Epidermal melanocyte (primary cell): ENCODE measurements around the gene LMO7.
"Not testable (repeated sequence)": the region's sequence is repeated elsewhere in the genome, so short reads cannot be mapped to it uniquely, and the experiment has no call there.

ENCODE experiments used
- DNase-seq: peaks from one replicate; pipeline ENCODE4 v3.0.0; 2011; ENCODE audit warnings: low spot score; ENCODE audit not compliant: insufficient read length

LMO7 gene

DNA sequence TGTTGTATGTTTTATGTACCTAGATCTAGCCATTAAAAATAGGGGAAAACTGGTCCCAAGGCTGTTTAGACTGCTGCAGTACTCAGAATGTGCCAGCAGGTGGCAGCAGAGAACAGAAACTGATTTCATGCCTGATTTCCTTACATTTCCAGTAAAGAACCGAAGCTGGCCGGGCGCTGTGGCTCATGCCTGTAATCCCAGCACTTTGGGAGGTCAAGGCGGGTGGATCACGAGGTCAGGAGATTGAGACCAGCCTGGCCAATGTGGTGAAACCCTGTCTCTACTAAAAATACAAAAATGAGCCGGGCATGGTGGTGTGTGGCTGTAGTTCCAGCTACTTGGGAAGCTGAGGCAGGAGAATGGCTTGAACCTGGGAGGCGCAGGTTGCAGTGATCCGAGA, 59.8 kb downstream of the LMO7 start:
- DNase-seq: peak; percentile 49

GRCh38 chr13:75699062-75699461, 62.9 kb downstream of the LMO7 start:
- DNase-seq: no peak

- not testable (repeated sequence) for DNase-seq
Measured at GRCh38 chr13:75699717-75700116, 63.6 kb downstream of the LMO7 start.

- DNase-seq: no peak
Measured at GRCh38 chr13:75700552-75700951, 64.4 kb downstream of the LMO7 start.

GRCh38 chr13:75702476-75702875, 66.3 kb downstream of the LMO7 start:
- DNase-seq: no peak

DNA sequence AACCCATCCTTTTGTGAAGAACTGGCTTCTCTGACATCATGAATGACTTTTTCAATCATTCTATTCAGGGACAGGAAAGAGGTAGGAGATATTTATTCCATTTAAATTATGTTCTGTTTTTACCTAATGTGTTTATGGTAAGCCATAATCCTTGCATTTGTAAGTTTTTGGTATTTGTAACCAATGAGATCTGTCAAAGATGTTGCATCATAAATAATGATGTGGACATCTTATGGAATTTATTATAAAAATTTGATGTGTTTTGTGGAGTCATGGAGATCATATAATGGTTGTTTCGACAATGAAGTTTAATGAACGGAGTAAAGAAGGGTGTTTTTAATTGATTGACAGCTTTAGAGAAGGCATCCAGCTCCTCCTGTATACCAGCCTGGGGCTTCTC, 67.6 kb downstream of the LMO7 start:
- no peak for DNase-seq

- no peak for DNase-seq
Measured at GRCh38 chr13:75704194-75704926, 68.2 kb downstream of the LMO7 start.

DNA sequence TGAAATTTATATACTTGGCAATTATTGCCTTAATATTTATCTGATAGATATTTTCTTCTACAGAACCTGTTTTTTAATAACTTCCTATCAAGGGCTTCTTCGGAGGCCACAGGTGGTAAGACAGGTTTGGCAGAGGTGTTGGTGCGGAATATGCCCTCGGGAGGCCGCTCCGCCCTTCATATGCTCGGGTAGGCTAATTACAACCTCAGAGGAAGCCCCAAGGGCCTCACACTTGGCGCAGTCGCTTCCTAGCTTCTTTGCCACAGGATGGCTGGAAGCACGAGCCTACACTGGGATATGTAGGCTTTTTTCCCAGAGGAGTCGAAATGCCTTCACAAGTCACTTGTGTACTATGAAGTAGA, 68.8 kb downstream of the LMO7 start:
- no peak for DNase-seq

DNA sequence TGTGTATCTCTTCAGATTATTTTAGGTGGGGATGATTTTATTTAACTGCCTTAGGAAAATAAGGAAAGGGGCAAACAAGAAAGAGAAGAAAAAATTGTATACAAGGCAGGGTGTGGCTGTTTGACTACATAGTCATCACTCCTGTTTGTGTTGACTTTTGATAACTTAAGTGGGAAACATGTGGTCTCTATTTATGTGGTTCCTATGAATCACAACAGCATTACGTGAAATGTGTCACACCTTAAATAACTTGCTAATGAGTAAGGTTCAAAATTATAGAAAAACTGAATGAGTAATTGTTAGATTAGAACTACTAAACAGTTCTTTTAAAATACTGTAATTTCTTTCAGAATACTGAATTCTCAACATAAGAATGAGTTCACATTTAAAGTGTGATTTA, 69.3 kb downstream of the LMO7 start:
- no peak for DNase-seq

GRCh38 chr13:75705908-75706307, 69.8 kb downstream of the LMO7 start:
- DNase-seq: no peak

DNA sequence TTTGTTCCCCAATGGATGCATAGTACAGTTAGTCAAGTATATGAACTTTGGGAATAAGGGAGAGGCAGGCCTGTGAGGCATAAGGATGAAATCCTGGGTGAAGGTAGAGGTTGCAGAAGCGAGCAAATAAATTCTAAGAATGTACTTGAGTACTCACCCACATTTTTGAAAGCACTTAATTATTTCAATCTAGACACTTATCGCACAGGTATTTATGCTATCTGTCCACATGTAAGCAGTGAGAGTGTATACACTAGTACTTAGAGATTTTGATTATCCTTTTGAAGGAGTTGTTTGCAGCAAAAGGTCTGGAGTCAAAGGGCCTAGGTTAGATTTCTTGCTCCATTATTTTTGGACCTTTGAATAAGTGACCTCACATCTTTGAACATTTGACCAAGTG, 77.7 kb downstream of the LMO7 start:
- DNase-seq: no peak

- no peak for DNase-seq
Measured at GRCh38 chr13:75715601-75716523, 79.7 kb downstream of the LMO7 start.

- no peak for DNase-seq
Measured at GRCh38 chr13:75717525-75717924, 81.4 kb downstream of the LMO7 start.

DNA sequence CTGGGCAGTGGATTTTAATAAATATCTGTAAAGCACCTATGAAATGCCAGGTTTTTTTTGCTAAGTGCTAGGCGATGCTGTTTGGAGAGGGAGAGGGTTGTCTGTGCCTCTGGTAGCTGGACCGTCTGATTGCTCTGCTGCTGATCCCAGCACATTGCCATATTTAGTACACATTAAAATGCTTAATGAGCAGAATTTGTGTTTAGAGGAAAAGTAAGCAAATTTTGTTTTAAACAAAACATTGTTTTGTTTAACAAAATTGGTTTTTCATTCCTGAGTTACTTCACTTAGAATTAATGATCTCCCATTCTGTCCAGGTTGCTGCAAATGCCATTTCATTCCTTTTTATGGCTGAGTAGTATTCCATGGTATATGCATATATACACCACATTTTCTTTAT, 85.2 kb downstream of the LMO7 start:
- DNase-seq: no peak

DNA sequence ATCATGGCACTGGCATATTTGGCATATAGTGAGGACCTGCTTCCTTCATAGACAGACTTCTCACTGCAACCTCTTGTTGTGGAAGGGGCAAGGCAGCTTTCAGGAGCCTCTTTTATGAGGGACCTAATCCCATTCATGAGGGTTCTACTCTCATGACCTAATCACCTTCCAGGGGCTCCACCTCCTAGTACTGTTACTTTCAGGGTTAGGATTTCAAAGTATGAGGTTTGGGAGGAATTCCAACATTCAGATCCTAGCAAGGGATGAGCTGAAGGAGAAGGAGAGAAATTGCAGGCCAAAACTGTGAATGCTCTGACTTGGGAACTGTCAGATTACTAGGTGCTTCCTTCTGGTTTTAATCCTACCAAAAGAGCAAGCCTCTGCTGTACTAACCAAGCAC, 87.8 kb downstream of the LMO7 start:
- no peak for DNase-seq

DNA sequence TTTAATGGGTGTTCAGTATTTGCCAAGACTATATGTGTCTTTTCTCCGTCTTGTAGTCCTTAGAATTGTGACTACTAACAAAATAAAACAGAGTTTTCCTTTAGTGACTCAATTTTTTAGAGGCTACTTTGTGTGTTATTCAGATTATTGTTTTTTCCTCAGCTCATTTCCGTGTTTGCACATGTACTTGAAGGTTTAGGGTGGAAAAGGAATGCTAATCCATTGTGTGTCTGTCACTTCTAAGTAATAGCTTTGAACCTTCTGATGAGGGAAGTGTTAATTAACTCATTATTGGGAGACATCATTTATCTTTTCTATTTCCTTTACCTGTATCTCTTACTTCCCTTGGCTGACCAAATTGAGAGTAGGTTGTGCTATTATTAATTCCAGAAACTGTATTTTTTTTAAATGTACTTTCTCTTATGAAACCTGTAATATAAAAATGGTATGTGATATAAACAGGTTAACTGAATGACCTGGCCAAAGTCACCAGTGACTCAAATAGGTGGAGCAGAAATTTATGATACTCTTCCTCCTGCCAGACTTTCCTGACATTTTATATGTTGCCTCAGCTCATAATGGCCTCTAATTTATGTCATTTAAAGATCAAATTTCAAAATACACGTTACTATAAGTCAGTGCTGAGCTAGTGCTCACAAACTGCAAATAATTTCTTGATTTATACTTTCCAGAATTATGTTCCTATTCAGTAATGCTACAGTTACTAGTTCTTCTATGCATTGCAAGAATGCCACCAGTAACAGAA, 88.8 kb downstream of the LMO7 start:
- no peak for DNase-seq

DNA sequence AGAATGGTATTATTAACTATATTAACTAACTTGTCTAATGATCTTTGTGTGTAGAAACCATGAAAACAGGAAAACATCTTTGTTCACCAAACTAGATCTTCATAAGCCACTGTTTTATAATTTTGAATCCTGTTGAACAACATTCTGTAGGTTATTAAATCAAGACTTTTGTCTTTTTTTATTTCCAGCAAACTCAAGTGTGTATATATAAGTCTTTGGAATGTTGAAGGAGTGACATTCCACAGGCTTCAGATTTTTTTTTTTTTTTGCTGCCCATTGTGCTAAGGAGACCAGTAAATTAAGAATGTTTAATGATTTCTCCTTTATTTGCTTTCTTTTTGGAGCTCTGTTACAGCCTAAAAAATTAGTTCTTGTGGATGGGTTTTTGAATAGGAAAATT, 89.6 kb downstream of the LMO7 start:
- no peak for DNase-seq

- DNase-seq: no peak
Measured at GRCh38 chr13:75726306-75726705, 90.2 kb downstream of the LMO7 start.

- not testable (repeated sequence) for DNase-seq
Measured at GRCh38 chr13:75733113-75733512, 97.0 kb downstream of the LMO7 start.

DNA sequence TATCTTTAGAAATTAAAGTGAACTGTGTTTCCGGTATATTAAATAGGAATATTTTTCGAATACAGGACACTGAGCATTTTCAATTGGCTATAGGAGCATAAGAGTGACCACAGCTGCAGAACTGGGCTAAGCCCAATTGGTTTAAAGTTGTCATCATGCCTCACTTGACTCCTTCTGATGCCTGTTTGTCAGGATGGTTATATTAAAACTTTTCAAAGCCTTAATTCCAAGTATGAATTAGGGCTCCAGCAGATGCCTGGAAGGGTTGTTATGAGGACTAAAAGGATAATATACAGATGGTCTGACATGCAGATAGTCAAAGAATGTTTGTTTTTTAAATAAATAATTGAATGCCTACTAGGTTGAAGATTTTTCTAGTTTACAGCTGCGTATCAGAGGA, 100.0 kb downstream of the LMO7 start:
- no peak for DNase-seq

- no peak for DNase-seq
Measured at GRCh38 chr13:75738841-75739240, 102.7 kb downstream of the LMO7 start.

DNA sequence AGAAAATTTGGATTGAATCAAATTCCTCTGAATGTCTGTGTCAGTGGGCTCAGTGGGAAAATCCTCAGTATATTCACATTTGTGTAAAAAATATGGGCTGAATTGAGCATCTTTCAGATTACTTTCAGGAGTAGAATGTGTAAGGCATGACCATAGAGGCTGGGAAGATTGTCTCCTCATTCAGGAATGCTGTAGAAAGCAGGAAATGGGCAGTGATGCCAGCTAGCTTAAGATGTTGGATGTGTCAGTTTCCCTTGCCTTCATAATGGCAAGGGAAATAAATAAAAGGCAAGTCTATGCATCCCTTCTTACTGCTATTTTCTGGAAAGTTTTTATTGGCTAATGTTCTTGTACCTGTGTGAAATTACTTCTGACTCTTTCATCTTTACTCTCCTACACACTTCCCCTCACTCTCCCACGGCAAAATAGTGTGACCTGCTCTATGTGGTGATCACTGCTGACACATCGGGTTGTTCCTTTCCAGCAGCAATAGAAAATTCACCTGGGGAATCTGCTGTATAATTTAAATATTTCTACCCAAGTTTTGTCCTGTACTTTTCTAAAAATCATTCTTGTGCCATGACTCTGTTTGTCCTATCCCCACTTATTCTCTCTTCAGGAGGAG, 103.2 kb downstream of the LMO7 start:
- no peak for DNase-seq
